Cerebellar cortex (tissue), 1 donor: ENCODE measurements around the gene MUC22.

Experiments used
- DNase-seq: peaks from one replicate; pipeline ENCODE4 v3.0.0-alpha.2; 2015; ENCODE audit warnings: low spot score

Gene MUC22

DNA sequence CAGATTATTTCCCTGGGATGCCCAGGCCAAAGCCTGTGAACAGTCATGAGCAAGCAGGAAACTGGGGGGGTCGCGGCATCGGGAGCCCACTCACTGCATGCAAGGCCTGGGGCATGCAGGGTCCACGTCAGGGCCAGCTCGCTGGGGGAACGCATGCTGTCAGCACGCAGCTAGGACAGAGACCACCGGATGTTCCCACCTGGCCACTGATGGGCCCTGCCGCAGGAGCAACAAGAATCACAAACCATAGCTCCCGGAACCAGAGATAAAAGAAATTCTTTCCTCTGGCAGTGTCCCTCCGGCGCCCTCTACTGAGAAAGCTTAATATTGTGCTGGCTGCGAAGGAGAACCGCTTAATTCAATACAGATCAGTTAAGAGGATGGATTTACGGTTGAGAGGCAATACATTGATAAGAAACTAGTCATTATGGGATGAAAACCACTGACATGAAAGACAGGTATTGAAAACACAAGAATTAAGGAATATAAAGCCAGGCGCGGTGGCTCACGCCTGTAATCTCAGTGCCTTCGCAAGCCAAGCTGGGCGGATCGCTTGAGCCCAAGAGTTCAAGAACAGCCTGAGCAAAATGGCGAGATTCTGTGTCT lies 69.5 kb downstream of the MUC22 start:
- peak; percentile 84 for DNase-seq

DNA sequence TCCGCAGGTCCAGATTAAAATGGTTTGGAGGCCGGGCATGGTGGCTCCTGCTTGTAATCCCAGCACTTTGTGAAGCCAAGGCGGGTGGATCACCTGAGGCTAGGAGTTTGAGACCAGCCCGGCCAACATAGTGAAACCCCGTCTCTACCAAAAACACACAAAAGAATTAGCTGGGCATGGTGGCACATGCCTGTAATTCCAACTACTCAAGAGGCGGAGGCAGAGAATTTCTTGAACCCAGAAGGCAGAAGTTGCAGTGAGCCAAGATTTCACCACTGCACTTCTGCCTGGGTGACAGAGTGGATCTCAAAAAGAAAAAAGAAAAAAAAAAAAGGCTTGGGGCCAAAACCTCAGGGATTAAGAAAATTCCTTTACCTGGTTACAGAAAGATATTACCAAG lies 71.6 kb downstream of the MUC22 start:
- DNase-seq = no peak

DNA sequence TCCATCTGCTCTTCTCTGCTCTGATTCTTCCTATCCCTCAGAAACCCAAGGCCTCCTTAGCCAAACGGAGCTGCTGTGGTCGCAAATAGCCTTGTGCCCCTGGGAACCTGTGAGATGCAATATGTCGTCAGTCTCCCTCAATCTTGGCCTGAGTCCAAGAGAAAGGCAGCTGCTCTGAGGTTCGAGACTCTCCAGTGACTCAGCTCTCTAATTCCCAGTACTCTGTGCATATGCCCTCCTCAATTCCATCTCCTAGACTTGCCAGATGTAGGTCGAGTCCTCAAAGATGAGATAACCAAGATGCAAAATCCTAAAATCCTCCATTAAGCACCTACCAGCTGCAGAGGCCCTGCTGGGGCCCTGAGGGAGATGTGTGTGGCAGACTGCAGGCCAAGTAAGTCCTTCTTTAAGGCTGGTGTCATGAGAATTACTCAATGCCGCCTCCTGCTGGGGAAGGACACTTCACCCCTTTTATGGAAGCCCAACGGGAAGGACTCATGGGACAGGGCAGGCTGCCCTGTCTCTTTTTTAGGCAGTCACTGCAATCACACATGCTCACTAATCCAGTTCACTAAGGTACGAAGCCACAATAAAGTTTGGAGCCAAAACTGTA lies 73.6 kb downstream of the MUC22 start:
- DNase-seq = no peak
